B cell (primary cell): ENCODE measurements around the gene SLC35D2. TPM values are rescaled to one million over a fixed set of nuclear protein-coding genes. Genes with fewer than 3 reads are reported as not detected.

ENCODE experiments used
- ATAC-seq: fragments of 200-7000 bp; cut with Tn5 transposase; one replicate; pipeline ENCODE4 v1.10.0; 2021; ENCODE audit warnings: low read depth, mild to moderate bottlenecking, moderate number of reproducible peaks, moderate library complexity
- CTCF ChIA-PET: fragments of 350-600 bp; sonication (Branson Sonifier 250); formaldehyde crosslinking; loops from one replicate; lab custom pipeline; 2021; ENCODE audit warnings: antibody characterized with exemption, inconsistent platforms; lab: Charles Lee
- POLR2A ChIA-PET: fragments of 350-600 bp; sonication (Branson Sonifier 250); formaldehyde crosslinking; loops from one replicate; lab custom pipeline; 2021; ENCODE audit warnings: antibody characterized with exemption; lab: Charles Lee
- DNase-seq: peaks from one replicate; pipeline ENCODE4 v3.0.0; 2013
- H2AFZ ChIP-seq: 2 replicates; pipeline ENCODE4 v1.6.1; 2012; ENCODE audit warnings: mild to moderate bottlenecking, low read depth, low read length; ENCODE audit not compliant: insufficient read depth, poor library complexity, severe bottlenecking
- H3K27ac ChIP-seq, 2 donors: 1 replicate in 1 of 2; 2 replicates in 1 of 2; pipeline ENCODE4 v1.5.1; 2012 to 2013; ENCODE audit warnings: low read length in 2 of 2, mild to moderate bottlenecking in 2 of 2, moderate library complexity in 1 of 2
- H3K27me3 ChIP-seq, 4 experiments: fragments of 200-600 bp in 1 of 4; sonication (generic) in 1 of 4; replicated peaks in 1 of 4; 1 replicate in 2 of 4; 2 replicates in 2 of 4; pipeline versions ENCODE4 v1.6.1 to v1.7.0; 2013 to 2016; ENCODE audit warnings: low read length in 3 of 4, mild to moderate bottlenecking in 2 of 4, mixed read lengths in 1 of 4, moderate library complexity in 1 of 4; ENCODE audit not compliant: insufficient read depth in 4 of 4, control insufficient read depth in 3 of 4; ENCODE audit errors: control extremely low read depth in 1 of 4
- H3K36me3 ChIP-seq, 2 experiments: replicated peaks in 1 of 2; 1 replicate in 1 of 2; 2 replicates in 1 of 2; pipeline versions ENCODE4 v1.6.1 to v1.7.1; 2013; ENCODE audit warnings: low read length in 1 of 2; ENCODE audit not compliant: insufficient read depth in 2 of 2, control insufficient read depth in 1 of 2; ENCODE audit errors: control extremely low read depth in 1 of 2, extremely low read depth in 1 of 2
- H3K4me1 ChIP-seq, 2 donors: fragments of 200-600 bp in 1 of 2; sonication (generic) in 1 of 2; 1 replicate in 1 of 2; 2 replicates in 1 of 2; pipeline versions ENCODE4 v1.5.1 to v1.6.1; 2013 to 2017; ENCODE audit warnings: low read length in 2 of 2; ENCODE audit not compliant: control insufficient read depth in 2 of 2, insufficient read depth in 2 of 2
- H3K4me2 ChIP-seq: replicated peaks from 2 replicates; pipeline ENCODE3; 2012; ENCODE audit warnings: mild to moderate bottlenecking, low read depth, low read length; ENCODE audit not compliant: poor library complexity, severe bottlenecking
- H3K4me3 ChIP-seq, 5 experiments: fragments of 200-600 bp in 1 of 5; sonication (generic) in 1 of 5; 1 replicate in 3 of 5; 2 replicates in 2 of 5; pipeline versions ENCODE4 v1.5.1 to v1.7.0; 2011 to 2016; ENCODE audit warnings: low read length in 4 of 5, mild to moderate bottlenecking in 4 of 5, low read depth in 2 of 5, control low read depth in 1 of 5, moderate library complexity in 1 of 5; ENCODE audit not compliant: insufficient read depth in 1 of 5; ENCODE audit errors: control extremely low read depth in 1 of 5, extremely low read depth in 1 of 5
- H3K79me2 ChIP-seq: fragments of 200-600 bp; sonication (generic); one replicate; pipeline ENCODE4 v1.6.0; 2016; ENCODE audit warnings: low read length; ENCODE audit not compliant: control insufficient read depth, insufficient read depth
- H3K9ac ChIP-seq: fragments of 200-600 bp; sonication (generic); 2 replicates; pipeline ENCODE4 v1.6.1; 2017; ENCODE audit warnings: mild to moderate bottlenecking, low read length, moderate library complexity
- H3K9me3 ChIP-seq, 3 donors: one replicate each; pipeline versions ENCODE4 v1.6.1 to v1.7.1; 2013; ENCODE audit warnings: low read length in 2 of 3; ENCODE audit not compliant: control insufficient read depth in 2 of 3, insufficient read depth in 1 of 3; ENCODE audit errors: control extremely low read depth in 1 of 3
- H4K20me1 ChIP-seq: 2 replicates; pipeline ENCODE4 v1.6.0; 2012; ENCODE audit warnings: mild to moderate bottlenecking, low read length; ENCODE audit not compliant: insufficient read depth, control insufficient read depth, poor library complexity, severe bottlenecking
- H3K27ac Mint-ChIP-seq: one replicate; pipeline ENCODE4 v1.8.0; 2021; ENCODE audit warnings: mixed read lengths
- H3K27me3 Mint-ChIP-seq: one replicate; pipeline ENCODE4 v1.8.0; 2021; ENCODE audit warnings: mixed read lengths
- H3K4me1 Mint-ChIP-seq: one replicate; pipeline ENCODE4 v1.8.0; 2021; ENCODE audit warnings: mixed read lengths
- H3K4me3 Mint-ChIP-seq: one replicate; pipeline ENCODE4 v1.8.0; 2021; ENCODE audit warnings: mixed read lengths
- H3K9me3 Mint-ChIP-seq: one replicate; pipeline ENCODE4 v1.8.0; 2022; ENCODE audit warnings: mixed read lengths; ENCODE audit not compliant: insufficient read depth
- EZH2 ChIP-seq: IDR thresholded peaks from 2 replicates; pipeline ENCODE4 v1.6.1; 2012; ENCODE audit warnings: borderline replicate concordance, low read depth, mild to moderate bottlenecking, moderate library complexity, low read length; ENCODE audit not compliant: insufficient read depth, poor library complexity, severe bottlenecking
- WGBS: methylation state at CpG from one replicate; pipeline ENCODE4 v1.1.5; 2013; ENCODE audit warnings: missing lambda C conversion rate; ENCODE audit not compliant: insufficient coverage; 5-methylcytosine and 5-hydroxymethylcytosine counted together
- intact Hi-C: fragments of 100-400 bp; cut with micrococcal nuclease; formaldehyde crosslinking; loops from one replicate; pipeline ENCODE4 v1.10.0; 2022
- polyA minus RNA-seq: library from RNA; depleted of rRNA, polyadenylated mRNA; stranded (reverse); fragments of >200 nt; gene quantifications from 2 replicates; pipeline ENCODE4 v1.2.3, GENCODE V29; 2012
- polyA plus RNA-seq: library from polyadenylated mRNA; depleted of rRNA; stranded (reverse); fragments of >200 nt; gene quantifications from 2 replicates; pipeline ENCODE4 v1.2.3, GENCODE V29; 2012
- total RNA-seq, 2 donors: library from RNA; stranded (reverse); fragments of 120-200 nt in 1 of 2; gene quantifications; 1 replicate in 1 of 2; 2 replicates in 1 of 2; pipeline versions ENCODE4 v1.2.3 to v1.2.4, GENCODE V29; 2013 to 2022
- TF ChIP-seq, protein P1 (sequence below): fragments of 200-600 bp; IDR thresholded peaks from one replicate; pipeline ENCODE4 v1.8.0; 2022; ENCODE audit warnings: antibody characterized with exemption, mild to moderate bottlenecking

Gene SLC35D2
- 13.6 and 16.2 TPM in 2 replicates for total RNA-seq
- 7.6 TPM for total RNA-seq (2013)
- polyA plus RNA-seq = 3.9 and 5.1 TPM in 2 replicates
- polyA minus RNA-seq = 4.1 and 4.3 TPM in 2 replicates

DNA sequence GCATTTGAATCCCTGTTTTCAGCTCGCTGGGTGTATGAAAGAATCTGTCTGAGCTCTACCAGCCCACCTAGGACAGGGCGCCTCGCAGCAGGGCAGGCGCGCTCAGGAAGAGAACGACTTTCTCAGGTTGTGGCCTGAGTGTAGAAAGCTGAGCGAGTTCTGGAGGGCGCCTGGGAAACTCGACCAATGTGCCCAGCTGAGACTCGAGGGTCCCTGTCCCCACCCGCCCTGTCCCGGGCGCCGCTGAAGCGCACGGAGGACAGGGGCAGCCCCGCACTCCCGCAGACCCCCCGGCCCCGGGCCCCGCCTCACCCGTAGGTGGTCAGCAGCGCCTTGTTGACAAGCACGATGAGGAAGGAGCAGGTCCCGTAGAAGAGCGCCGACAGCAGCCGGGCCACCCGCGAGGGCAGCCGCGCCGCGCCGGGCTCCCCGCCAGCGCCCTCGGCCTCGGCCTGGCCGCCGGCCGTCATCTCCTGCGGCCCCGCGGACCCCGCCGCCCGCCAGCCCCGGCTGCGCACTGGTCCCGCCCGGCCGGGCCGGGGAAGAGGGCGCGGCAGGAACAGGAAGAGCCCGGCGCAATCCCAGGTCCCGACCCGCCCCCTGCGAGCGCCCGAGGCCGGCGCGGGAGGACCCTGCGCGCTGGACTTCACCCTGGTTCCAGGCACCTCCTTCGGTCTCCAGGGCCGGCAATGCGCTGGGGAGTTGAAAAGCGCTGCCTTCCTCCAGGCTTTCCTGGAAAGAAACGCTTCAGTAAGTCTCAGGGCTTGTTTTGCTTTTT is at the start of gene SLC35D2:
Gene SLC35D2, minus strand, starts transcription at position 547 of the 778 bp plus-strand sequence. Its CDS starts 77 bp downstream, at position 470.
- peaks cover 7 to 10% of the 10 kb centered on the region in 2 donors for H3K4me1 ChIP-seq
- H3K27me3 Mint-ChIP-seq = no peaks in the 10 kb centered on the region

More for the DNA sequence above, at the start of gene SLC35D2:
- intact Hi-C loops = loop anchor here (5.0 kb wide), 1 partner anchor 34 kb away; the partner anchor contains the start of gene ZNF367
- Histone ChIP-seq H3K36me3 (peaks cover 0 to 7% of the 10 kb centered on the region in 2 experiments), H2AFZ (peak within 1 kb of the TSS; percentile 84), H3K4me3 (peak within 1 kb of the TSS; percentile 21 to 65 (median 52)), H3K27me3 (peaks cover 0 to 4% (median 0%) of the 10 kb centered on the region in 4 experiments), H3K9ac (peak within 1 kb of the TSS; percentile 69), H3K79me2 (no peaks in the 10 kb centered on the region), H3K4me2 (peak within 1 kb of the TSS; percentile 90), H3K9me3 (no peaks in the 10 kb centered on the region), H4K20me1 (no peaks in the 10 kb centered on the region), H3K27ac (no peak within 1 kb of the TSS)
- peak; percentile 22 for DNase-seq
- peaks cover 18% of the 10 kb centered on the region for H3K4me1 Mint-ChIP-seq
- POLR2A ChIA-PET = no interaction called here
- H3K9me3 Mint-ChIP-seq = no peaks in the 10 kb centered on the region
- TF ChIP-seq, protein P1, sequence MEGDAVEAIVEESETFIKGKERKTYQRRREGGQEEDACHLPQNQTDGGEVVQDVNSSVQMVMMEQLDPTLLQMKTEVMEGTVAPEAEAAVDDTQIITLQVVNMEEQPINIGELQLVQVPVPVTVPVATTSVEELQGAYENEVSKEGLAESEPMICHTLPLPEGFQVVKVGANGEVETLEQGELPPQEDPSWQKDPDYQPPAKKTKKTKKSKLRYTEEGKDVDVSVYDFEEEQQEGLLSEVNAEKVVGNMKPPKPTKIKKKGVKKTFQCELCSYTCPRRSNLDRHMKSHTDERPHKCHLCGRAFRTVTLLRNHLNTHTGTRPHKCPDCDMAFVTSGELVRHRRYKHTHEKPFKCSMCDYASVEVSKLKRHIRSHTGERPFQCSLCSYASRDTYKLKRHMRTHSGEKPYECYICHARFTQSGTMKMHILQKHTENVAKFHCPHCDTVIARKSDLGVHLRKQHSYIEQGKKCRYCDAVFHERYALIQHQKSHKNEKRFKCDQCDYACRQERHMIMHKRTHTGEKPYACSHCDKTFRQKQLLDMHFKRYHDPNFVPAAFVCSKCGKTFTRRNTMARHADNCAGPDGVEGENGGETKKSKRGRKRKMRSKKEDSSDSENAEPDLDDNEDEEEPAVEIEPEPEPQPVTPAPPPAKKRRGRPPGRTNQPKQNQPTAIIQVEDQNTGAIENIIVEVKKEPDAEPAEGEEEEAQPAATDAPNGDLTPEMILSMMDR = no peak
- TF ChIP-seq EZH2 = no peak
- H3K27ac Mint-ChIP-seq = peak within 1 kb of the TSS; percentile 75
- CTCF ChIA-PET = interaction anchor here (1.1 kb wide), 2 partner anchors 56 to 66 kb away, joined by 4 read pairs; partner anchors contain the start of gene HABP4
- H3K4me3 Mint-ChIP-seq = peak within 1 kb of the TSS; percentile 87
- ATAC-seq = peak; percentile 74
- WGBS = 7% methylated on average over 71 of the region's 73 CpGs
